ENCODE measurements around the gene SLC16A10. TPM values are rescaled to one million over a fixed set of nuclear protein-coding genes. Genes with fewer than 3 reads are reported as not detected.

SLC16A10 gene
- total RNA-seq, 2 donors from 2014 or later = 4.9 to 6.5 TPM

DNA sequence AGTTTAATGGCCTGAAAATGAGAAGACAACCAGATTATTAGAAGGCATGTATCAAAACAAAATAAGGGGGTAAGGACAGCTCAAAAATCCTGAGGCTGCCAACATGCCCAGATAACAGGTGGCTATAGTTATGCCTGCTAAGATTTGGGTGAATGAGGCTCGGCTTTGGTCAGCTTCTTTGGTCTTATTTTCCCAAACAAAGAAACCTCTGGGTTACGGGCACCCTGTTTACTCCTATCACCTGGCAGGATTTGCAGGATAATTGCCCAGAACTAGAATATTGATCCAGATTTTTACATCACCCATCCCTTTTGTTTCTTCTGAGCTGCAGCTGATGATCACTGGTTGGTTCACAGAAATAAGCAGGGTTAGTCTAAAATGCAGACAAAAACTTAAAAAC, 74.3 kb downstream of the SLC16A10 start:
- no peak for ATAC-seq (replicated peaks in 1 of 2)
- no peak overlapping the region for H3K27ac Mint-ChIP-seq
- peaks cover 12 to 32% of the 10 kb centered on the region in 2 donors for H3K36me3 Mint-ChIP-seq (ENCODE audit: insufficient read depth in 2 of 2)
- no peak overlapping the region for H3K4me3 Mint-ChIP-seq
- peaks cover 2 to 5% of the 10 kb centered on the region in 2 donors for H3K9me3 Mint-ChIP-seq
- H3K27me3 Mint-ChIP-seq (ENCODE audit: low read depth) = no peaks in the 10 kb centered on the region
- peaks cover 39% of the 10 kb centered on the region for H3K4me1 Mint-ChIP-seq (ENCODE audit: low read depth)
- no peak for DNase-seq

DNA sequence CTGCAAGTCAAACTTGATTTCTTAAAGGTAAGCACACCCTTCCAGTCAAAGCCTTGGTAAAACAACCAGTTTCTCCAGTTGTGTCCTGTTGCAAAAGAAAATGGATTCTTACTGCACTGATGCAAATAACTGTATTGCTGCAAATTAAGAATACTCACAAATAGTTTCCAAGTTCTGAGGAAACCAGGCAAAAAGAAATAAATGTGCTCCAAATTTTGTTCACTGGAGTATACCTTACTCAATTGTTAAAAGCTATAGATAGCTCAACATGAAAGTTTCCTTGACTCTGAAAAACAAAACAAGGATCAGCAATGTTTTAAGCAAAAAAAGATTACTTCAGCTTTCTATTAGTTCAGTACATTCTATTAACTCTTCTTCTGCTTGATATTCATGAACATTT, 75.2 kb downstream of the SLC16A10 start:
- peaks cover 12 to 32% of the 10 kb centered on the region in 2 donors for H3K36me3 Mint-ChIP-seq (ENCODE audit: insufficient read depth in 2 of 2)
- DNase-seq (no peak), ATAC-seq (replicated peaks in 1 of 2) (no peak)
- no peak overlapping the region for H3K4me3 Mint-ChIP-seq
- H3K4me1 Mint-ChIP-seq (ENCODE audit: low read depth) = peaks cover 31% of the 10 kb centered on the region
- H3K27me3 Mint-ChIP-seq (ENCODE audit: low read depth) = no peaks in the 10 kb centered on the region
- peaks cover 2 to 5% of the 10 kb centered on the region in 2 donors for H3K9me3 Mint-ChIP-seq
- no peak overlapping the region for H3K27ac Mint-ChIP-seq

DNA sequence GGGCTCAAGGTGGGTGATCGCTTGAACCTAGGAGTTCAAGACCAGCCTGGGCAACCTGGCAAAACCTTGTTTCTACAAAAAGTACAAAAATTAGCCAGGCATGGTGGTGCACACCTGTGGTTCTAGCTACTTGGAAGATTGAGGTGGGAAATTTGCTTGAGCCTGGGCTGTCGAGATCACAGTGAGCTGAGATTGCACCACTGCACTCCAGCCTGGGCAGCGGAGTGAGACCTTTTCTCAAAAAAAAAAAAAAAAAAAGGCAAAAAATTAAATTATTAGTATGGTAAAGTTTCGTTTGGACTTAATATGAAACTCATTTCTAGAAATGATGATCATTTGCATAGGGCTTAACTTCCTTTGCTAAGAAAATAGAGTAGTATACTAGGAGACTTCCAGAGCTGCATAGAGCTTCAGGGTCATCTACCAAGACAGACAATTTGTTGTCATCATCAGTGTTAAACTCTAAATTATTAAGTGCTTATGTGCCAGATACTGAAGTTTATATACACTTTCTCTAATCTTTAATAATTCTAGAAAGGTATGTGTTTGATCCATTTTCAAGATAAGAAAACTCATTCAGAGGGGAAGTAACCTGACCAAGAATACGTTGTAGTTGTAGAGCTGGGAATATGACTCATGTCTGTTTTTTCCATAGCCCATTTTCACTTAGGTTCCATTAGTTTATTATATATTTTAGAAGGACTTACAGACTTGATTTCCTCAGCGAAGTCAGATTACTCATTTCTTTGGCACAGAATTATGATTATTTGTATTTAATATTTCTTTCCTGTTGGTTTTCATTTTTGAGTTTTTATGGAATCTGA, 84.5 kb downstream of the SLC16A10 start:
- peaks cover 0 to 2% of the 10 kb centered on the region in 2 donors for H3K36me3 Mint-ChIP-seq (ENCODE audit: insufficient read depth in 2 of 2)
- H3K27me3 Mint-ChIP-seq (ENCODE audit: low read depth) = no peaks in the 10 kb centered on the region
- DNase-seq (no peak), ATAC-seq (replicated peaks in 1 of 2) (no peak)
- H3K4me3 Mint-ChIP-seq = no peak overlapping the region
- H3K4me1 Mint-ChIP-seq (ENCODE audit: low read depth) = peaks cover 26% of the 10 kb centered on the region
- no peak overlapping the region for H3K27ac Mint-ChIP-seq
- H3K9me3 Mint-ChIP-seq = no peaks in the 10 kb centered on the region

DNA sequence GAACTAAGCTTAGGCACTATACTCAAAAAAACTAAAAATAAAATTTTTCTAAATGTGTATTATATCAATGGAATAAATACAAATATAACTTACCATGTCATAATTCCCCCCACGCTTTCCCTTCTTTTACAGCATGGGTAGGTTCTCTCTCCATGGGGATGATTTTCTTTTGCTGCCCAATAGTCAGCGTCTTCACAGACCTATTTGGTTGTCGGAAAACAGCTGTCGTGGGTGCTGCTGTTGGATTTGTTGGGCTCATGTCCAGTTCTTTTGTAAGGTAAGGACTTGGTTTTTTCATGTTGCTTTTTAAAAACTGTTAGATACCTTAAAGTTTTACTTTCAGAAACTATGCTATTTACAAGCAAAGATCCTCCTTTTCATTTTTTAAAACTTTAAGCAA, 85.3 kb downstream of the SLC16A10 start:
- H3K4me1 Mint-ChIP-seq (ENCODE audit: low read depth) = peaks cover 26% of the 10 kb centered on the region
- H3K4me3 Mint-ChIP-seq = no peak overlapping the region
- H3K27ac Mint-ChIP-seq = no peak overlapping the region
- H3K9me3 Mint-ChIP-seq = no peaks in the 10 kb centered on the region
- peaks cover 0 to 4% of the 10 kb centered on the region in 2 donors for H3K36me3 Mint-ChIP-seq (ENCODE audit: insufficient read depth in 2 of 2)
- DNase-seq (no peak), ATAC-seq (replicated peaks in 1 of 2) (no peak)
- no peaks in the 10 kb centered on the region for H3K27me3 Mint-ChIP-seq (ENCODE audit: low read depth)

DNA sequence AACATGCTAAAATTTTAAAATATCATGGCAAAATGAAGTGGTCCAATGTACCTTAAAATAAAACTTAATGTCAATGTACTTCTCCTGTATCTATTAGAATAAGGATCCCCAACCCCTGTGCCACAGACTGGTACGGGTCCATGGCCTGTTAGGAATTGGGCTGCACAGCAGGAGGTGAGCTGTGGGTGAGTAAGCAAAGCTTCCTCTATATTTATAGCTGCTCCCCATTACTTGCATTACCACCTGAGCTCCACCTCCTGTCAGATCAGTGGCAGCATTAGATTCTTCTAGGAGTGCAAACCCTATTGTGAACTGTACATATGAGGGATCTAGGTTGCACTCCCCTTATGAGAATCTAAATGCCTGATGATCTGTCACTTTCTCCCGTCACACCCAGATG, 86.0 kb downstream of the SLC16A10 start:
- Mint-ChIP-seq H3K27me3 (ENCODE audit: low read depth) (no peaks in the 10 kb centered on the region), H3K36me3 (ENCODE audit: insufficient read depth in 2 of 2) (peaks cover 0 to 4% of the 10 kb centered on the region in 2 donors), H3K27ac (no peak overlapping the region), H3K4me1 (ENCODE audit: low read depth) (peaks cover 26% of the 10 kb centered on the region), H3K4me3 (no peak overlapping the region), H3K9me3 (no peaks in the 10 kb centered on the region)
- DNase-seq (no peak), ATAC-seq (replicated peaks in 1 of 2) (no peak)

DNA sequence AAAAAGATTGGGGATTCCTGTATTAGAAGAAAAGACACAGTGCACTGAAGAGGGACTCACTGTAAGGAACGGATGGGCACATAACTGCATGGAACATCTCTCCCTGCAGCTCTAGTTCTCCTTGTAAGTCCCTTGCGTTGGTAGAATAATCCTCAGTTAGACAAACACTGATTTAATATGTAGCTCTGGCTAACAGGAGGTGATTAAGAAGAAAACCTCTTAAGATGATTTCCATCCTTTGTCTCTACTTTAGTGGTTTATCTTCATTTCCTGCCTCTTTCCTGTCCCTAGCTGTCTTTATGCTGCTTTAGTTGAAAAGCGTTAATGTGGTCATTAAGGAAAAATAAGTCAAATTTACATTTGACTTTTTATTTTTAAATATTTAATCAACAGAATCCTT, 86.6 kb downstream of the SLC16A10 start:
- Mint-ChIP-seq H3K9me3 (no peaks in the 10 kb centered on the region), H3K4me3 (no peak overlapping the region), H3K27ac (no peak overlapping the region), H3K4me1 (ENCODE audit: low read depth) (peaks cover 26% of the 10 kb centered on the region), H3K27me3 (ENCODE audit: low read depth) (no peaks in the 10 kb centered on the region), H3K36me3 (ENCODE audit: insufficient read depth in 2 of 2) (peaks cover 0 to 4% of the 10 kb centered on the region in 2 donors)
- DNase-seq = no peak
- ATAC-seq (replicated peaks in 1 of 2) = no peak

DNA sequence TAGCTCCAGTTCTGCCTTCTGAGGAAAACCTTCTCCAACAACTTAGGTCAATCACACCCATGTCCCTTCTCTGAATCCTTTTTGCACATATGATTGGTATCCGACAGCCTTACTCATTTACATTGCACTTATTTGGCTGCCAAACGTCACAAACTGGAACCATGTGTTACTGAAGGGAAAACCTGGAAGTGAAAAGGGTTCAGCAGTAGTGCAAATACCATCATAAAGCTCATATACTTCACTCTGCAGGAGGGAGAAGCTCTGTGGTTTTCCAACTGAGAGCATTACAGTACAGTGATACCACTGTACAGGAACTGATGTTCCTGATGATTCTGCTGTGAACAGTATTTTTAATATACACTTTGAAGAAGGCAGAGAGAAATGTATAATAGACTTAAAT, 87.8 kb downstream of the SLC16A10 start:
- Mint-ChIP-seq H3K27ac (no peak overlapping the region), H3K27me3 (ENCODE audit: low read depth) (no peaks in the 10 kb centered on the region), H3K36me3 (ENCODE audit: insufficient read depth in 2 of 2) (peaks cover 0 to 5% of the 10 kb centered on the region in 2 donors), H3K9me3 (no peaks in the 10 kb centered on the region), H3K4me1 (ENCODE audit: low read depth) (peaks cover 26% of the 10 kb centered on the region), H3K4me3 (no peak overlapping the region)
- DNase-seq (no peak), ATAC-seq (replicated peaks in 1 of 2) (no peak)

DNA sequence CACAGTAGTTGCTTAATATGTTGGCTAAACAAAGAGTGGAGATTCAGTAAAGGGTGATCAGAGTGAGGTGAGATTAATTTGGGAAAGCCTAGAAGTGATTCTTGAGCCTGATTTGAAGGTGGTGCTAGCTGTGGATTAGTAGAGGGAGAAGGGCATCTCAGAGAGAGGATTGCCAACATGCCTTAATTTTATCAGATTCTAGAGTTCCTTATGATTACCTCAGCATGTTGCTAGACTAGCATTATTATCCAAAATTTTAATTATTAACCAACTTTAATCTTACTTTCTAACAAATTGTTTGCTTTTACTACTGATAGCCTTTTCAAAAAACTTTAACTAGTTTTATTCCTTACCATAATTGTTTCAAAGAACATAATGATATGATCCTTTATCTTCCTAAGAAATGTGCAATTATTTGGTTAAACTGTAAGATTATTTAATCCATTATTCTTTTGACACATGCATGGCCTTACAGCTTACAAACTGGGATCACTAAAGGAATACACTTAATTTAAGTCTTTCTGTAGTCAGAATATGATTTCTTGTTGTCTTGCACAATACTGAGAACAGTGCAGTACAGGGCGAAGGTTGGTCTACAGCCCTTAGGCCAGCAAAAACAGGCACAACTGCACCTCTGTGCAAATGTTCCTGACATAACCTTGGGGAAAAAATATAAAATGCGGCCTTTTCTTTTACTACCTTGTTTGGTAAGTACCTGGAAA, 88.9 kb downstream of the SLC16A10 start:
- Mint-ChIP-seq H3K4me3 (no peak overlapping the region), H3K36me3 (ENCODE audit: insufficient read depth in 2 of 2) (peaks cover 0 to 3% of the 10 kb centered on the region in 2 donors), H3K27me3 (ENCODE audit: low read depth) (no peaks in the 10 kb centered on the region), H3K4me1 (ENCODE audit: low read depth) (peaks cover 25% of the 10 kb centered on the region), H3K9me3 (no peaks in the 10 kb centered on the region), H3K27ac (no peak overlapping the region)
- DNase-seq (no peak), ATAC-seq (replicated peaks in 1 of 2) (no peak)

DNA sequence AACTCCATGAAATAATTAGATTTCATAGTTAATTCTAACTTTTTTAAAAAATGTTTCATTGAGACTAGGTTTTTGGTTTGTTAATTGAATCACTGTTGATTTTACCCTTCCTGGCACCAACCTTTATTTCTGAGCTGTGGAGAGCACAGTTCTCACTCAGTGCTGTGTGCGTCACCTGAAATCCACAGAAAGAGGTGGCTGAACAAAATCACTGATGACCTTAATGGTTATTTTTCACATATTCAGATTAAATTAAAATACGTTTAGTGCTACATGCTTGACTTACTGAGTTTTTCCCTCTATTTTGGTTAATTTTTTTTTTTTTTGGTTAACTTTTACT, 89.4 kb downstream of the SLC16A10 start:
- H3K27ac Mint-ChIP-seq = no peak overlapping the region
- H3K9me3 Mint-ChIP-seq = no peaks in the 10 kb centered on the region
- H3K27me3 Mint-ChIP-seq (ENCODE audit: low read depth) = no peaks in the 10 kb centered on the region
- no peak for ATAC-seq (replicated peaks in 1 of 2)
- peaks cover 20% of the 10 kb centered on the region for H3K4me1 Mint-ChIP-seq (ENCODE audit: low read depth)
- H3K4me3 Mint-ChIP-seq = no peak overlapping the region
- peaks cover 0 to 3% of the 10 kb centered on the region in 2 donors for H3K36me3 Mint-ChIP-seq (ENCODE audit: insufficient read depth in 2 of 2)
- DNase-seq = no peak

DNA sequence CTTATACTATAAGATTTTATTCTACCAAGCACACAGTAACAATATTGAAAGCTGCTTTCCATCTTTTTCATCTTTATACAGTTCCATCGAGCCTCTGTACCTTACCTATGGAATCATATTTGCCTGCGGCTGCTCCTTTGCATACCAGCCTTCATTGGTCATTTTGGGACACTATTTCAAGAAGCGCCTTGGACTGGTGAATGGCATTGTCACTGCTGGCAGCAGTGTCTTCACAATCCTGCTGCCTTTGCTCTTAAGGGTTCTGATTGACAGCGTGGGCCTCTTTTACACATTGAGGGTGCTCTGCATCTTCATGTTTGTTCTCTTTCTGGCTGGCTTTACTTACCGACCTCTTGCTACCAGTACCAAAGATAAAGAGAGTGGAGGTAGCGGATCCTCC, 89.8 kb downstream of the SLC16A10 start:
- H3K4me1 Mint-ChIP-seq (ENCODE audit: low read depth) = peaks cover 16% of the 10 kb centered on the region
- H3K4me3 Mint-ChIP-seq = no peak overlapping the region
- H3K36me3 Mint-ChIP-seq (ENCODE audit: insufficient read depth in 2 of 2) = peaks cover 0 to 3% of the 10 kb centered on the region in 2 donors
- H3K27me3 Mint-ChIP-seq (ENCODE audit: low read depth) = no peaks in the 10 kb centered on the region
- ATAC-seq (replicated peaks in 1 of 2) = no peak
- no peaks in the 10 kb centered on the region for H3K9me3 Mint-ChIP-seq
- no peak for DNase-seq
- H3K27ac Mint-ChIP-seq = no peak overlapping the region

DNA sequence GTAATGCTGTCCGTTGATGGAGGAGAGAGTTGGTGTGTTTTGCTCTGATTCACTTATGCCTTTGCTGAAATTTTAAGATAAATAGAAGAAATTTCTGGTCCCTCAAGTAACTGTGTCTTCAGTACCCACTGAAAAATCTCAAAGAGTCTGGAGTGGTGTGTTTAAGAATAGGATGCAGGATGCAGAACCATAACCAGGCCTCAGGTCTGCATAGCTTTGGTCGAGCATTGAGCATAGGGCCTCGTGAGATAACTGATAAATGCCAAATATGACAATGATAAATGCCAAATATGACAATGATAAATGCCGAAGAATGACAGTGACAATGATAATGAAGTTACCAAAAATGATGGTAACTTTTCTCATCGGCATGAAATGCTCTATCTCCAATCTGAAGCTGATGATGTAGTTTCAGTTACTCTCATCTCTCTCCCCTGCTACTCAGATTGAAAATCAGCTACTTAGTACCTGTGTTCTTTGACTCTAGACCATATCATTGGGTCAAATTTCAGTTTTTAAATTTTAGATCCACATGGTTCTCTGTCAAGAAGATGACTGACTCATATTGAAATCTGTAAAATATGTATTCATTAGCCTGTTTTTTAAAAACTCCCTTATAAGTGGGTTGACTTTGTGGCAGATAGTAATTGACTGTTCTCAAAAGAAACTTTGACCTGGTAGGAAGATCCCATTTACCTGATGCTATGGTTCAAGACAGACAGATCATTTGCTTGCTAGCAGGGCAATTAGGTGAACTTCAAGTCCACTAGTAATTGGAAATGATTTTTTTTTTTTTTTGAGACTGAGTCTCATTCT, 96.6 kb downstream of the SLC16A10 start:
- Mint-ChIP-seq H3K36me3 (ENCODE audit: insufficient read depth in 2 of 2) (peaks cover 1 to 2% of the 10 kb centered on the region in 2 donors), H3K4me3 (no peak overlapping the region), H3K4me1 (ENCODE audit: low read depth) (peaks cover 20% of the 10 kb centered on the region), H3K27ac (no peak overlapping the region), H3K27me3 (ENCODE audit: low read depth) (no peaks in the 10 kb centered on the region), H3K9me3 (no peaks in the 10 kb centered on the region)
- DNase-seq (no peak), ATAC-seq (replicated peaks in 1 of 2) (peak; percentile 95)

DNA sequence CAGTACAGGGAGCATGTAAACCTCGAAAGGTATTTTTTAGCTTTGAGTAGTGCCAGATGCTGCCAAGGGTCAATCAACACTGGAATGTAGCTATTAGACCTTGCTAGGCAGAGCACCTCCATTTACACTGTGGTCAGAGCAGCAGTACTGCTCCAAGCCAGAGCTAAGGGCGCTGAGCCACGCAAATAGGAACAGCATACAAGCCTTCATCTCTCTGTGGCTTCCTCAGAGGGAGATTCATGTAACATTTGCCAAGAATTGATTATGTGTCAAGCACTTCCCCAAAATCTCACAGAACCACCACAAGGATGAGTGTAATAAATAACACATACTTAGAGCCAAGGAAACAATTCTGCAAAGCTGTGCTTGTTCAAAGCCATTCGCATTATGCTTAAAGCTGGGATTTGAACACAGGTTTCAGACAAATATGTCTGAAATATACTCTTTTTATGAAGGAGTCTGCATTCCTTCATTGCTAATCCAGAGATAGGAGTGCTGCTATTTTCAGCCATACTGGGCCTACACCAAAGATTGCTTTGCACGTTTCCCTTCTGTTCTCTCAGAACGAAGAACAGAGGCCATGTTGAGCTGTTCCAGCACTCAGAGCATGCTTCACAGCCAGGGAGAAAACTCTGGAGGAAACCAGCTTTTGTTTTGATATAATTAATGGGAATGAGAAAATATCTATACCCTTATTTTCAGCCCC, 97.7 kb downstream of the SLC16A10 start:
- DNase-seq = no peak
- Mint-ChIP-seq H3K4me3 (no peak overlapping the region), H3K9me3 (no peaks in the 10 kb centered on the region), H3K4me1 (ENCODE audit: low read depth) (peaks cover 20% of the 10 kb centered on the region), H3K27me3 (ENCODE audit: low read depth) (no peaks in the 10 kb centered on the region), H3K36me3 (ENCODE audit: insufficient read depth in 2 of 2) (peaks cover 0 to 2% of the 10 kb centered on the region in 2 donors), H3K27ac (no peak overlapping the region)
- no peak for ATAC-seq (replicated peaks in 1 of 2)
